Measurements from ENCODE around the gene YTHDC2.

GRCh38 chr5:113474100-113474728, 39.3 kb upstream of the YTHDC2 start:
- TF ChIP-seq POLR2A (IDR thresholded peaks at IDR 0.05): no peak
- TF ChIP-seq, protein P1, sequence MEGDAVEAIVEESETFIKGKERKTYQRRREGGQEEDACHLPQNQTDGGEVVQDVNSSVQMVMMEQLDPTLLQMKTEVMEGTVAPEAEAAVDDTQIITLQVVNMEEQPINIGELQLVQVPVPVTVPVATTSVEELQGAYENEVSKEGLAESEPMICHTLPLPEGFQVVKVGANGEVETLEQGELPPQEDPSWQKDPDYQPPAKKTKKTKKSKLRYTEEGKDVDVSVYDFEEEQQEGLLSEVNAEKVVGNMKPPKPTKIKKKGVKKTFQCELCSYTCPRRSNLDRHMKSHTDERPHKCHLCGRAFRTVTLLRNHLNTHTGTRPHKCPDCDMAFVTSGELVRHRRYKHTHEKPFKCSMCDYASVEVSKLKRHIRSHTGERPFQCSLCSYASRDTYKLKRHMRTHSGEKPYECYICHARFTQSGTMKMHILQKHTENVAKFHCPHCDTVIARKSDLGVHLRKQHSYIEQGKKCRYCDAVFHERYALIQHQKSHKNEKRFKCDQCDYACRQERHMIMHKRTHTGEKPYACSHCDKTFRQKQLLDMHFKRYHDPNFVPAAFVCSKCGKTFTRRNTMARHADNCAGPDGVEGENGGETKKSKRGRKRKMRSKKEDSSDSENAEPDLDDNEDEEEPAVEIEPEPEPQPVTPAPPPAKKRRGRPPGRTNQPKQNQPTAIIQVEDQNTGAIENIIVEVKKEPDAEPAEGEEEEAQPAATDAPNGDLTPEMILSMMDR (IDR thresholded peaks at IDR 0.05): no peak
